Kidney (tissue), 2 donors: ENCODE results near the gene DEFB119. TPM values are rescaled to one million over a fixed set of nuclear protein-coding genes. Genes with fewer than 3 reads are reported as not detected.

ENCODE experiments used
- polyA plus RNA-seq: library from polyadenylated mRNA; stranded (reverse); fragments of 350-450 nt; fragmentation: Illumina TruSeq; extraction: RNeasy Lipid Tissue Mini Kit (QIAGEN cat#74804); gene quantifications from one replicate; pipeline ENCODE4 v1.2.3, GENCODE V29; 2014; ENCODE audit warnings: low read depth, low replicate concordance; ENCODE audit not compliant: insufficient read depth
- total RNA-seq: library from RNA; stranded (reverse); fragmentation: NEBNext Ultra II Directional; extraction: Animal tissue kit (Norgen Biotek cat#: 25700); gene quantifications from one replicate; pipeline ENCODE4 v1.2.1, GENCODE V29; 2021
- donor health status: DM: yes; HTN: yes; CAD: no.

The DEFB119 gene
- total and polyA plus RNA-seq, 2 donors from 2014 or later = not detected

Other genes with a start within 250 kb of the DEFB119 start
- not detected for gene DEFB115, start 132.9 kb downstream of the DEFB119 start, total RNA-seq
- gene DEFB115, start 132.9 kb downstream of the DEFB119 start, polyA plus RNA-seq = not detected
- gene DEFB116, start 82.0 kb downstream of the DEFB119 start, total RNA-seq = not detected
- not detected for gene DEFB116, start 82.0 kb downstream of the DEFB119 start, polyA plus RNA-seq
- gene DEFB118, start 22.0 kb downstream of the DEFB119 start, total RNA-seq = not detected
- gene DEFB118, start 22.0 kb downstream of the DEFB119 start, polyA plus RNA-seq = not detected
- not detected for gene DEFB121, start 15.6 kb upstream of the DEFB119 start, total RNA-seq
- not detected for gene DEFB121, start 15.6 kb upstream of the DEFB119 start, polyA plus RNA-seq
- not detected for gene DEFB123, start 50.0 kb upstream of the DEFB119 start, total RNA-seq
- not detected for gene DEFB123, start 50.0 kb upstream of the DEFB119 start, polyA plus RNA-seq
- 2.5 TPM for gene DEFB124, start 84.5 kb upstream of the DEFB119 start, total RNA-seq
- gene DEFB124, start 84.5 kb upstream of the DEFB119 start, polyA plus RNA-seq = not detected
- 2.5 TPM for gene REM1, start 84.7 kb upstream of the DEFB119 start, total RNA-seq
- 2.0 TPM for gene REM1, start 84.7 kb upstream of the DEFB119 start, polyA plus RNA-seq
- 174 TPM for gene HM13, start 123.9 kb upstream of the DEFB119 start, total RNA-seq
- gene HM13, start 123.9 kb upstream of the DEFB119 start, polyA plus RNA-seq = 154 TPM
- gene ID1, start 214.7 kb upstream of the DEFB119 start, total RNA-seq = 189 TPM
- 293 TPM for gene ID1, start 214.7 kb upstream of the DEFB119 start, polyA plus RNA-seq
- gene COX4I2, start 247.3 kb upstream of the DEFB119 start, total RNA-seq = 1.3 TPM
- 6.9 TPM for gene COX4I2, start 247.3 kb upstream of the DEFB119 start, polyA plus RNA-seq